IPS-15b (cell line): Measurements from ENCODE around the gene CYSLTR1.

Experiments
- H3K27me3 ChIP-seq: one replicate; pipeline ENCODE4 v1.6.1; 2013; ENCODE audit warnings: low read length; ENCODE audit not compliant: control insufficient read depth, insufficient read depth
- H3K36me3 ChIP-seq: one replicate; pipeline ENCODE4 v1.6.1; 2013; ENCODE audit warnings: low read length; ENCODE audit not compliant: control insufficient read depth, insufficient read depth
- H3K4me1 ChIP-seq: one replicate; pipeline ENCODE4 v1.6.1; 2013; ENCODE audit warnings: mild to moderate bottlenecking, low read length; ENCODE audit not compliant: control insufficient read depth, insufficient read depth
- H3K4me3 ChIP-seq: one replicate; pipeline ENCODE4 v1.5.1; 2013; ENCODE audit warnings: low read depth, low read length
- H3K9ac ChIP-seq: one replicate; pipeline ENCODE4 v1.6.1; 2013; ENCODE audit warnings: low read depth, mild to moderate bottlenecking, low read length
- H3K9me3 ChIP-seq: one replicate; pipeline ENCODE4 v1.6.1; 2013; ENCODE audit warnings: mild to moderate bottlenecking, low read length; ENCODE audit not compliant: control insufficient read depth, insufficient read depth

The CYSLTR1 gene, protein sequence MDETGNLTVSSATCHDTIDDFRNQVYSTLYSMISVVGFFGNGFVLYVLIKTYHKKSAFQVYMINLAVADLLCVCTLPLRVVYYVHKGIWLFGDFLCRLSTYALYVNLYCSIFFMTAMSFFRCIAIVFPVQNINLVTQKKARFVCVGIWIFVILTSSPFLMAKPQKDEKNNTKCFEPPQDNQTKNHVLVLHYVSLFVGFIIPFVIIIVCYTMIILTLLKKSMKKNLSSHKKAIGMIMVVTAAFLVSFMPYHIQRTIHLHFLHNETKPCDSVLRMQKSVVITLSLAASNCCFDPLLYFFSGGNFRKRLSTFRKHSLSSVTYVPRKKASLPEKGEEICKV

DNA sequence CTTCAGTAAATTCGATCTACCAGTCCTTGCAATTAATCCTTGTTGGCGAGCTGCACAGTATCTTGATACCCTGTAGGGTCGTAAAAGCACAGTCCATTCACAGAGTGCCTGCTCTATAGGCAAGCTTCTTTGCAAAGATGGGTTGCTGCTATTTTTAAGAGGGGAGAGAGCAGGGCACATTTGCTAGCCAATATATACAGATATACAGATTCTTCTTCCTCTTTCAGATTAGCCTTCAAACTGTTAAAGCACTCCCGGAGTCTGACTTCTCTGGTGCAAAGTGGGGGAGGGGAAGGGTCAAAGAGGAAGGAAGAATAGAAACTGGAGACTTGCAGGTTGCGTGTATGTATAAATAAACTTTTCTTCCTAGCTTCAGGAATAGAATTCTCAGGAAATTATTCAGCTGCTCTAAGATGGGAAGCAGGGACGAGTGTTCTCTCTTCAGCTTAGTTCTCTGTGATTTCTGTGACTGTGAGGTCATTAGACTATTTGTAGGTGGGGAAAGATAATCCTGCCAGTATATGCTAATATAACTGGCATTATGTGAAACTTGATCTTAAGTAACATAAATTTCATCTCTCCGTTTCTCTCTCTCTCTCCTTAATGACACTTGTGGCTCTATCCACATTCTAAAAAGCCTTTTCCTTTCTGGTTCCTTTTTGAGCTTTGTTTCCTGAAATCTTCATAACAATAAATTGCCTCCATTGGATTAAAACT is at the start of gene CYSLTR1:
Gene CYSLTR1, minus strand, starts transcription at position 242 of the 717 bp plus-strand sequence. CDS start 53,865 bp downstream, outside the sequence.
- Histone ChIP-seq H3K27me3 (no peaks in the 10 kb centered on the region), H3K9ac (no peak within 1 kb of the TSS)

GRCh38 chrX:78377186-78377585 is 49.8 kb upstream of the CYSLTR1 start:
- Histone ChIP-seq H3K4me1 (no peaks in the 10 kb centered on the region), H3K27me3 (no peaks in the 10 kb centered on the region), H3K4me3 (no peak overlapping the region), H3K9me3 (peaks cover 4% of the 10 kb centered on the region), H3K36me3 (no peaks in the 10 kb centered on the region), H3K9ac (no peak overlapping the region)

More for the DNA sequence above, at the start of gene CYSLTR1:
- Histone ChIP-seq H3K36me3 (no peaks in the 10 kb centered on the region), H3K4me3 (no peak within 1 kb of the TSS), H3K9me3 (no peaks in the 10 kb centered on the region), H3K4me1 (peaks cover 4% of the 10 kb centered on the region)

GRCh38 chrX:78375894-78376293 is 48.5 kb upstream of the CYSLTR1 start:
- H3K4me3 ChIP-seq = no peak overlapping the region
- no peaks in the 10 kb centered on the region for H3K4me1 ChIP-seq
- no peaks in the 10 kb centered on the region for H3K27me3 ChIP-seq
- H3K9ac ChIP-seq = no peak overlapping the region
- H3K9me3 ChIP-seq = peaks cover 4% of the 10 kb centered on the region
- no peaks in the 10 kb centered on the region for H3K36me3 ChIP-seq

GRCh38 chrX:78366576-78366975 is 39.2 kb upstream of the CYSLTR1 start:
- H3K9me3 ChIP-seq = no peaks in the 10 kb centered on the region
- H3K4me3 ChIP-seq = no peak overlapping the region
- no peaks in the 10 kb centered on the region for H3K27me3 ChIP-seq
- H3K9ac ChIP-seq = no peak overlapping the region
- no peaks in the 10 kb centered on the region for H3K36me3 ChIP-seq
- H3K4me1 ChIP-seq = no peaks in the 10 kb centered on the region

- no peak overlapping the region for H3K9ac ChIP-seq
- H3K9me3 ChIP-seq = peaks cover 5% of the 10 kb centered on the region
- H3K27me3 ChIP-seq = no peaks in the 10 kb centered on the region
- no peak overlapping the region for H3K4me3 ChIP-seq
- no peaks in the 10 kb centered on the region for H3K4me1 ChIP-seq
- no peaks in the 10 kb centered on the region for H3K36me3 ChIP-seq
Observed at GRCh38 chrX:78357342-78358055, 30.1 kb upstream of the CYSLTR1 start.

DNA sequence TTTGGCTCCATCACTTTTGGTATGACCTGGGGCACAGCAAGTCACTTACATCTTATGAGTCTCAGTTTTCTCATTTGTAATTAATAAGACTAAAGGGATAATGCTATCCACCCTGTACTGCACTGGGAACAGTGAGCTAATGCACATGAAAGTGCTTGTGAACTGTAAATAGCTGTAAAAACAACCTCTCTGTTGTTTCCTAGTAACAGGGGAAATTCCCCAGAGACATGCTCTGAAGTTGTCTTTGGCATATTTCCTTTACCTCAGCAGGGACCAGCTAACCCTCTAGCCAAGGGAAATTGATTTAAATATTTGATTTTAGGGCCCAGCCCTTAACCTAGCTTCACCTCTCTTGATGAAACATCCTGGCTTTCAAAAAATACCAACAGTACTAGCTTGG is 6.1 kb upstream of the CYSLTR1 start:
- H3K4me3 ChIP-seq = no peak overlapping the region
- H3K36me3 ChIP-seq = no peaks in the 10 kb centered on the region
- H3K4me1 ChIP-seq = no peaks in the 10 kb centered on the region
- H3K27me3 ChIP-seq = no peaks in the 10 kb centered on the region
- H3K9me3 ChIP-seq = no peaks in the 10 kb centered on the region
- peak overlapping the region; percentile 3 for H3K9ac ChIP-seq

- no peaks in the 10 kb centered on the region for H3K36me3 ChIP-seq
- peaks cover 2% of the 10 kb centered on the region for H3K4me1 ChIP-seq
- no peaks in the 10 kb centered on the region for H3K9me3 ChIP-seq
- no peak overlapping the region for H3K9ac ChIP-seq
- no peak overlapping the region for H3K4me3 ChIP-seq
- no peaks in the 10 kb centered on the region for H3K27me3 ChIP-seq
Observed at GRCh38 chrX:78331708-78332107, 4.3 kb upstream of the CYSLTR1 start.

- H3K4me3 ChIP-seq = no peak overlapping the region
- H3K4me1 ChIP-seq = peaks cover 4% of the 10 kb centered on the region
- H3K9me3 ChIP-seq = no peaks in the 10 kb centered on the region
- H3K27me3 ChIP-seq = no peaks in the 10 kb centered on the region
- no peaks in the 10 kb centered on the region for H3K36me3 ChIP-seq
- no peak overlapping the region for H3K9ac ChIP-seq
Observed at GRCh38 chrX:78330540-78330939, 3.1 kb upstream of the CYSLTR1 start.

- Histone ChIP-seq H3K4me3 (no peak overlapping the region), H3K9me3 (no peaks in the 10 kb centered on the region), H3K9ac (no peak overlapping the region), H3K4me1 (peaks cover 4% of the 10 kb centered on the region), H3K36me3 (no peaks in the 10 kb centered on the region), H3K27me3 (no peaks in the 10 kb centered on the region)
Observed at GRCh38 chrX:78330068-78330467, 2.7 kb upstream of the CYSLTR1 start.

DNA sequence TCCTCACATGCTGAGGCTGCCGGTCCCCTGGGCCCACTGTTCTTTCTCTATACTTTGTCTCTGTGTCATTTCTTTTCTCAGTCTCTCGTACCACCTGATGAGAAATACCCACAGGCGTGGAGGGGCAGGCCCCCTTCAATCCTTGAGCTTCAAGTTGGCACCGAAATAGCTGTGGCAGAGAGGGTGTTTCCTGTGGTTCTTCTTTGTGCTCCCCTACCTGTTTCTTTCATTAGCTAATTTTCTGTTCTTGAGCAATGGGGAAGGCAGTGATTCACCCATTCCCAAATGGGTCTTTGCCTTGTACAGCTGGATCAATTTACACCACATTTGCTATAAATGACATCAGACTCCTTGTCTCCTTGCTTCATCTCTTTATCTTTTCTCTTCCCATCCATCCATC is 2.1 kb upstream of the CYSLTR1 start:
- H3K4me3 ChIP-seq = no peak overlapping the region
- peaks cover 4% of the 10 kb centered on the region for H3K4me1 ChIP-seq
- H3K9ac ChIP-seq = no peak overlapping the region
- H3K9me3 ChIP-seq = no peaks in the 10 kb centered on the region
- no peaks in the 10 kb centered on the region for H3K36me3 ChIP-seq
- H3K27me3 ChIP-seq = no peaks in the 10 kb centered on the region

DNA sequence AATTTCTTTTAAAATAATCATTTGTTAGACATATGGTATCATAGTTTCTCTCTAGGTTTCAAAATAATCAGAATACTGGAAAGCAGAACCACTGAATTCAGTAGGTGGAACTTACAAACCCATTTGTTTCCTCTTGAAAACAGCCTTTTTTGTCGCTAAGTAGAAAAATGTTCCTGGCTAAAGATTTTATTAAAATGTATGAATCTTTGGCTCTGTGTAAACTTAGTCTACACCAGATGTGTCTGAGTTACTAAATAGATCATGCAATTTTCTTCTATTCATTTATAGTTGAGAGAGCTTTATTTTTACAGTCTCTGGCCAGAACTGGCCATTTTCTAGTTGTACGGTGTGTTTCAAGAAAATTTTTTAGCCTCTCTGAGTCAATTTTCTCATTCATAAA is 1.0 kb downstream of the CYSLTR1 start:
- Histone ChIP-seq H3K9ac (no peak overlapping the region), H3K36me3 (no peaks in the 10 kb centered on the region), H3K4me1 (peaks cover 4% of the 10 kb centered on the region), H3K4me3 (no peak overlapping the region), H3K9me3 (no peaks in the 10 kb centered on the region), H3K27me3 (no peaks in the 10 kb centered on the region)
